GM23338 (cell line): ENCODE results near the gene CDC42BPA. TPM values are rescaled to one million over a fixed set of nuclear protein-coding genes. Genes with fewer than 3 reads are reported as not detected.
"Not testable (repeated sequence)": the region's sequence is repeated elsewhere in the genome, so short reads cannot be mapped to it uniquely, and the experiment has no call there.

Experiments used
- ATAC-seq: fragments of 200-7000 bp; cut with Tn5 transposase; 3 replicates; pipeline ENCODE4 v1.9.1; 2020
- DNase-seq: peaks from one replicate; pipeline ENCODE4 v3.0.0-alpha.2; 2015; ENCODE audit warnings: low spot score
- H2AFZ ChIP-seq: fragments of 200-600 bp; sonication (generic); 2 replicates; pipeline ENCODE4 v1.8.0; 2016; ENCODE audit warnings: antibody characterized with exemption, mild to moderate bottlenecking, moderate library complexity
- H3F3A ChIP-seq: fragments of 200-600 bp; sonication (generic); replicated peaks from 2 replicates; pipeline ENCODE4 v1.8.0; 2017; ENCODE audit warnings: antibody characterized with exemption, mixed run types, low read depth
- H3K27ac ChIP-seq: fragments of 200-600 bp; sonication (generic); 2 replicates; pipeline ENCODE4 v1.6.1; 2016; ENCODE audit warnings: low read depth
- H3K27me3 ChIP-seq: fragments of 200-600 bp; sonication (generic); 2 replicates; pipeline ENCODE4 v1.8.0; 2016; ENCODE audit warnings: mild to moderate bottlenecking, mixed run types, moderate library complexity; ENCODE audit not compliant: insufficient read depth
- H3K36me3 ChIP-seq: fragments of 200-600 bp; sonication (generic); 2 replicates; pipeline ENCODE4 v1.8.0; 2016; ENCODE audit warnings: mild to moderate bottlenecking; ENCODE audit not compliant: insufficient read depth
- H3K4me1 ChIP-seq: fragments of 200-600 bp; sonication (generic); 2 replicates; pipeline ENCODE4 v1.8.0; 2016; ENCODE audit warnings: mild to moderate bottlenecking, moderate library complexity; ENCODE audit not compliant: insufficient read depth
- H3K4me2 ChIP-seq: fragments of 200-600 bp; sonication (generic); 2 replicates; pipeline ENCODE4 v1.7.1; 2017; ENCODE audit warnings: mixed run types
- H3K4me3 ChIP-seq: fragments of 200-600 bp; sonication (generic); 2 replicates; pipeline ENCODE4 v1.6.1; 2016; ENCODE audit warnings: mixed run types
- H3K79me2 ChIP-seq: fragments of 200-600 bp; sonication (generic); replicated peaks from 2 replicates; pipeline ENCODE4 v1.8.0; 2017; ENCODE audit warnings: mild to moderate bottlenecking; ENCODE audit not compliant: insufficient read depth
- H3K9me2 ChIP-seq: fragments of 200-600 bp; sonication (generic); 2 replicates; pipeline ENCODE4 v1.8.0; 2017; ENCODE audit not compliant: insufficient read depth
- H4K20me1 ChIP-seq: fragments of 200-600 bp; sonication (generic); replicated peaks from 2 replicates; pipeline ENCODE4 v1.8.0; 2017; ENCODE audit warnings: mild to moderate bottlenecking; ENCODE audit not compliant: insufficient read depth
- H3K27ac Mint-ChIP-seq: 2 replicates; pipeline ENCODE4 v1.8.0; 2020; ENCODE audit warnings: inconsistent platforms, mild to moderate bottlenecking, moderate library complexity, mixed read lengths
- H3K27me3 Mint-ChIP-seq: 3 replicates; pipeline ENCODE4 v1.8.0; 2022; ENCODE audit warnings: low read depth, mild to moderate bottlenecking, moderate library complexity, mixed read lengths, inconsistent platforms; ENCODE audit not compliant: insufficient read depth, poor library complexity
- H3K36me3 Mint-ChIP-seq: 3 replicates; pipeline ENCODE4 v1.8.0; 2021; ENCODE audit warnings: low read depth, mild to moderate bottlenecking, inconsistent platforms, moderate library complexity, mixed read lengths
- H3K4me1 Mint-ChIP-seq: 3 replicates; pipeline ENCODE4 v1.8.0; 2020; ENCODE audit warnings: mild to moderate bottlenecking, inconsistent platforms, mixed read lengths
- H3K4me3 Mint-ChIP-seq: 3 replicates; pipeline ENCODE4 v1.8.0; 2021; ENCODE audit warnings: moderate library complexity, mild to moderate bottlenecking, inconsistent platforms, mixed read lengths
- H3K9me3 Mint-ChIP-seq: 3 replicates; pipeline ENCODE4 v1.8.0; 2020; ENCODE audit warnings: moderate library complexity, mild to moderate bottlenecking, inconsistent platforms, mixed read lengths
- CREB1 ChIP-seq: fragments of 250-450 bp; sonication (Bioruptor Pico); IDR thresholded peaks from 2 replicates; pipeline ENCODE4 v1.5.0; 2020; ENCODE audit warnings: low read depth, mild to moderate bottlenecking, moderate library complexity
- CTCF ChIP-seq, 2 experiments: fragments of 200-600 bp in 1 of 2; sonication (generic) in 1 of 2; conservative IDR thresholded peaks; 2 replicates each; pipeline versions ENCODE4 v1.5.1 to v1.6.1; 2016 to 2017; ENCODE audit warnings: antibody characterized with exemption in 2 of 2, low read depth in 2 of 2, mild to moderate bottlenecking in 2 of 2, moderate library complexity in 1 of 2
- ETS1 ChIP-seq: IDR thresholded peaks from 2 replicates; pipeline ENCODE4 v1.6.1; 2016; ENCODE audit warnings: antibody characterized with exemption
- EZH2 ChIP-seq: fragments of 200-600 bp; sonication (generic); IDR thresholded peaks from one replicate; pipeline ENCODE4 v1.8.0; 2017; ENCODE audit warnings: antibody characterized with exemption, mild to moderate bottlenecking, low read depth; ENCODE audit not compliant: unreplicated experiment
- EZH2phosphoT487 ChIP-seq: fragments of 200-600 bp; sonication (generic); IDR thresholded peaks from one replicate; pipeline ENCODE4 v1.8.1; 2018; ENCODE audit warnings: antibody characterized with exemption; ENCODE audit not compliant: unreplicated experiment
- POLR2AphosphoS5 ChIP-seq: IDR thresholded peaks from 2 replicates; pipeline ENCODE4 v1.6.1; 2016; ENCODE audit warnings: antibody characterized with exemption, low read depth
- ZNF114 ChIP-seq: fragments of 250-450 bp; sonication (Bioruptor Pico); IDR thresholded peaks from 2 replicates; pipeline ENCODE4 v1.5.0; 2020; ENCODE audit warnings: mild to moderate bottlenecking, moderate library complexity
- polyA plus RNA-seq: library from polyadenylated mRNA; unstranded; fragments of >200 nt; fragmentation: Nextera tagmentation; extraction: Ambion mirVana; gene quantifications from 2 replicates; pipeline ENCODE4 v1.2.1, GENCODE V29; 2016
- total RNA-seq: library from RNA; depleted of rRNA; stranded (reverse); fragments of >200 nt; shearing (Covaris generic); gene quantifications from 2 replicates; pipeline ENCODE4 v1.2.3, GENCODE V29; 2014

The CDC42BPA gene
- total and polyA plus RNA-seq, 2 experiments from 2014 or later: 17.7 to 40.1 TPM

- H3K27ac Mint-ChIP-seq, H3K4me3 ChIP-seq, H3K4me2 ChIP-seq, H2AFZ ChIP-seq, H3K79me2 ChIP-seq, H3K27ac ChIP-seq, DNase-seq, H3K9me3 Mint-ChIP-seq, H3K27me3 ChIP-seq, H4K20me1 ChIP-seq, ATAC-seq, H3K36me3 Mint-ChIP-seq, H3K36me3 ChIP-seq, H3K4me3 Mint-ChIP-seq, H3K27me3 Mint-ChIP-seq, H3F3A ChIP-seq: not testable (repeated sequence)
- peaks cover 14% of the 10 kb centered on the region; the same call in 1 of the 2 replicates for H3K4me1 ChIP-seq
- H3K4me1 Mint-ChIP-seq: peaks cover 19% of the 10 kb centered on the region
- H3K9me2 ChIP-seq: peaks cover 14% of the 10 kb centered on the region; the same call in 1 of the 2 replicates
Measured at GRCh38 chr1:227352164-227352563, 33.9 kb upstream of the CDC42BPA start.

GRCh38 chr1:227351443-227351842 lies 33.2 kb upstream of the CDC42BPA start:
- Histone ChIP-seq H3K4me2 (no peak overlapping the region), H3F3A (no peaks in the 10 kb centered on the region), H3K79me2 (no peaks in the 10 kb centered on the region), H3K4me1 (peaks cover 10% of the 10 kb centered on the region; the same call in 1 of the 2 replicates), H3K9me2 (peaks cover 14% of the 10 kb centered on the region; the same call in 1 of the 2 replicates), H3K27me3 (no peaks in the 10 kb centered on the region), H3K4me3 (no peak overlapping the region), H3K27ac (no peak overlapping the region), H3K36me3 (no peaks in the 10 kb centered on the region), H4K20me1 (no peaks in the 10 kb centered on the region), H2AFZ (no peak overlapping the region)
- peaks cover 12% of the 10 kb centered on the region for H3K4me1 Mint-ChIP-seq
- no peak overlapping the region for H3K4me3 Mint-ChIP-seq
- no peak overlapping the region for H3K27ac Mint-ChIP-seq
- H3K9me3 Mint-ChIP-seq: no peaks in the 10 kb centered on the region
- TF ChIP-seq ETS1: no peak
- H3K27me3 Mint-ChIP-seq: peaks cover 8% of the 10 kb centered on the region
- ATAC-seq (no peak), DNase-seq (no peak)
- H3K36me3 Mint-ChIP-seq: no peaks in the 10 kb centered on the region

- peaks cover 9% of the 10 kb centered on the region for H3K4me1 Mint-ChIP-seq
- 0 out of 2 replicates have a peak, but pooled peaks cover 8% of the 10 kb centered on the region for H3K9me2 ChIP-seq
- 0 out of 2 replicates have a peak, but pooled peaks cover 4% of the 10 kb centered on the region for H3K4me1 ChIP-seq
- no peaks in the 10 kb centered on the region for H3K36me3 Mint-ChIP-seq
- H3K4me2 ChIP-seq: no peak overlapping the region
- no peak for DNase-seq
- no peak overlapping the region for H3K27ac ChIP-seq
- TF ChIP-seq ETS1 (no peak), ZNF114 (no peak), EZH2 (no peak), CREB1 (CRISPR knock-in tag) (no peak), EZH2phosphoT487 (no peak), CTCF (conservative IDR thresholded peaks at IDR 0.05; ENCODE audit: low read depth in 2 of 2) (no peak), POLR2AphosphoS5 (no peak)
- ATAC-seq: no peak
- H3K9me3 Mint-ChIP-seq: no peaks in the 10 kb centered on the region
- H3K4me3 ChIP-seq: no peak overlapping the region
- no peaks in the 10 kb centered on the region for H3F3A ChIP-seq
- H2AFZ ChIP-seq: no peak overlapping the region
- no peak overlapping the region for H3K27ac Mint-ChIP-seq
- no peak overlapping the region for H3K4me3 Mint-ChIP-seq
- no peaks in the 10 kb centered on the region for H3K27me3 ChIP-seq
- no peaks in the 10 kb centered on the region for H4K20me1 ChIP-seq
- peaks cover 4% of the 10 kb centered on the region for H3K27me3 Mint-ChIP-seq
- H3K79me2 ChIP-seq: no peaks in the 10 kb centered on the region
- H3K36me3 ChIP-seq: no peaks in the 10 kb centered on the region
Measured at GRCh38 chr1:227349967-227350366, 31.7 kb upstream of the CDC42BPA start.
